Coronary artery (tissue), 2 donors: ENCODE data around the gene STBD1.

ENCODE experiments used
- DNase-seq: peaks from one replicate; pipeline ENCODE4 v3.0.0-alpha.2; 2017; ENCODE audit warnings: low spot score
- H3K27ac ChIP-seq, 2 donors: fragments of 200-600 bp; sonication (generic); one replicate each; pipeline ENCODE4 v1.5.1; 2016 to 2019
- H3K4me3 ChIP-seq: fragments of 200-600 bp; sonication (generic); 2 replicates; pipeline ENCODE4 v1.5.1; 2016; ENCODE audit warnings: mild to moderate bottlenecking, moderate library complexity
- TF ChIP-seq, protein P1 (sequence below): fragments of 200-600 bp; sonication (generic); IDR thresholded peaks from one replicate; pipeline ENCODE4 v1.5.1; 2019; ENCODE audit warnings: antibody characterized with exemption

The STBD1 gene

GRCh38 chr4:76292730-76293129, 13.8 kb upstream of the STBD1 start:
- H3K27ac ChIP-seq: no peak overlapping the region
- H3K4me3 ChIP-seq: no peak overlapping the region
- TF ChIP-seq, protein P1, sequence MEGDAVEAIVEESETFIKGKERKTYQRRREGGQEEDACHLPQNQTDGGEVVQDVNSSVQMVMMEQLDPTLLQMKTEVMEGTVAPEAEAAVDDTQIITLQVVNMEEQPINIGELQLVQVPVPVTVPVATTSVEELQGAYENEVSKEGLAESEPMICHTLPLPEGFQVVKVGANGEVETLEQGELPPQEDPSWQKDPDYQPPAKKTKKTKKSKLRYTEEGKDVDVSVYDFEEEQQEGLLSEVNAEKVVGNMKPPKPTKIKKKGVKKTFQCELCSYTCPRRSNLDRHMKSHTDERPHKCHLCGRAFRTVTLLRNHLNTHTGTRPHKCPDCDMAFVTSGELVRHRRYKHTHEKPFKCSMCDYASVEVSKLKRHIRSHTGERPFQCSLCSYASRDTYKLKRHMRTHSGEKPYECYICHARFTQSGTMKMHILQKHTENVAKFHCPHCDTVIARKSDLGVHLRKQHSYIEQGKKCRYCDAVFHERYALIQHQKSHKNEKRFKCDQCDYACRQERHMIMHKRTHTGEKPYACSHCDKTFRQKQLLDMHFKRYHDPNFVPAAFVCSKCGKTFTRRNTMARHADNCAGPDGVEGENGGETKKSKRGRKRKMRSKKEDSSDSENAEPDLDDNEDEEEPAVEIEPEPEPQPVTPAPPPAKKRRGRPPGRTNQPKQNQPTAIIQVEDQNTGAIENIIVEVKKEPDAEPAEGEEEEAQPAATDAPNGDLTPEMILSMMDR: no peak
- no peak for DNase-seq

DNA sequence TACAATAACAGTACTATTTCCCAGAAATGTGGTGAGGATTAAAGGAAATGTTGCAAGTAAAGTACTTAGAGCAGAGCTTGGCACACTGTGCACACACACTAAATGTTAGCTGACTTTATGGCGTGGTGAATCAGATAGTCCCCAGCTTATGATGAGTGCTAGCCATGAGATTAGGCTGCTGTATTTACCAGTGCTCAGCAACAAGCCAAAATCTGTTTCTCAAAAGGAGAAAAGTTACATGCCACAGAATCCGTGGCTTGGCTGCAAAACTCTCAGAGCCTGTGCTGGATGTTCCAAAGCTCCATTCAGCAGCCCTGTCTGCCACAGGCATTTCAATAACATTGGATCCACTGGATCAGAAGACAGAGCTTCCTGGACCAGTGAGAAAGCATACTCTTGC, 12.8 kb upstream of the STBD1 start:
- no peak for DNase-seq
- Histone ChIP-seq H3K27ac (no peak overlapping the region), H3K4me3 (no peak overlapping the region)
- TF ChIP-seq, protein P1: no peak

- TF ChIP-seq, protein P1: no peak
- DNase-seq: no peak
- no peak overlapping the region for H3K27ac ChIP-seq
- no peak overlapping the region for H3K4me3 ChIP-seq
These were observed 10.2 kb upstream of the STBD1 start for GRCh38 chr4:76296286-76296820.

DNA sequence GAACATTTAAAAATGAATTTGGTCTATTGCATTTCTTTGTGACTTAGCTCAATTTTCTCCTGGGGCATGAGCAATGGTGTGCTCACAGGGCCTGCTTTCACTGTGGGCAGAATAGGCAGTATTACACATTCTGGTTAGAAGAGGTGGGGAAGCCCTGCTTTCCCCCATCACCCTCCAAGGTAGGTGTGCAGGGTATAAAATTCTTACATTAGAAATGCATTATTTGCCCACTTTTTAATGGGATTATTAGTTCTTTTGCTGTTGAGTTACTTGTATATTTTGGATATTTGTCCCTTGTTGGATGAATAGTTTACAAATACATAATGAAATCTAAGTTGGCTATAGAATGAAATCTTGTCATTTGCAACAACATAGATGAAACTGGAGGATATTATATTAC, 8.3 kb upstream of the STBD1 start:
- Histone ChIP-seq H3K27ac (no peak overlapping the region), H3K4me3 (no peak overlapping the region)
- DNase-seq: no peak
- TF ChIP-seq, protein P1: no peak

GRCh38 chr4:76300012-76300411, 6.5 kb upstream of the STBD1 start:
- no peak for DNase-seq
- TF ChIP-seq, protein P1: no peak
- Histone ChIP-seq H3K27ac (no peak overlapping the region), H3K4me3 (no peak overlapping the region)

DNA sequence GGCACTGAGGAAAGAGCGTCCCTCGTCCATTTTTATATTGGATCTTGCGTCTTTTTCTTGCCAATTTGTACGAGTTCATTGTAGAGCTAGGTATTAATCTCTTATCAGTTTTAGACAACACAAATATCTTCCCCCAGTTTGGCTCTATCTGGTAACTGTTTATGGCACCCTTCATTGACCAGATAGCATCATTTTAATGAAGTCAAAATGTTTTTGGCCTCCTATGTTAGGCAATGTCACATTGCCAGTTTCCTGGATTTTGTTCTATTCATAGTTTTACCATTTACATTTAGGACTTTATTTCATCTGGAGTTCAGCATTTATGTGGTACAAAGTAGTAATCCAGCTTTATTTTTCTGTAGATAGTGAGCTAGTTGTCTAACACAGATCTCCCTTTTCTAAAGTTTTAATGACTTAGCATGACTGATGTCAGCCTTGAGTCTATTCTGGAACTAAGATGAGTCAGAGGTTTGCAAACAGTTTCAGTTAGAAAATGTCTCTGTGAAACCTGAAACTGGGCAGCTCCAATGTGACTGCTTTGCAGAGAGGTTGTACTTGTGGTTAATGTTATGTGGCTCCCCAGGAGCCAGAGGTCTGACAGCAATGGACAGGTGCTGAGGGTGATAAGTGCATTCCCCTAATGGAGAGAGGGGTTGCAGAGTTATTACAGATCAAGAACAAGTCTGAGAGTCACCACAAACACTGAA, 5.3 kb upstream of the STBD1 start:
- Histone ChIP-seq H3K4me3 (no peak overlapping the region), H3K27ac (peak overlapping the region; percentile 51 to 73)
- TF ChIP-seq, protein P1: no peak
- no peak for DNase-seq

DNA sequence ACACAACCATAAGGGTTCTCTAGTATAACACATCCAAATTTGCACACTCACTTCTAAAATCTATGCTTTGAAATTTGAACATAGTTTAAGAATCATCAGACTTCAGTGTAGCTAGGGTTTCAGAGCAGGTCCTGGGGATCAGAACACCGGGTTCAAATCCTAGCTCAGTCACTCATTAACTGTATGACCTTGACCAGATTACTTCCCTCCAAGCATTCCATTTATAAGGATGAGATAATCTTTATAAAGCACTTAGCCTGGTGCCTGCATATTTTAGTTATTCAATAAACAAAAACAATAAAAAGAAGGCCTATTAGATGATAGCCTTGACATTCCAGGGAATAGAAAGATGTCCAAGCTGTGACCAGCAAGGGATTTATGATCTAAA, 4.8 kb upstream of the STBD1 start:
- Histone ChIP-seq H3K4me3 (no peak overlapping the region), H3K27ac (peak overlapping the region; percentile 51 to 73)
- TF ChIP-seq, protein P1: no peak
- DNase-seq: no peak
